Thyroid gland (tissue), 4 donors: ENCODE measurements around the gene PFN3. TPM values are rescaled to one million over a fixed set of nuclear protein-coding genes. Genes with fewer than 3 reads are reported as not detected.

Source experiments
- DNase-seq, 2 donors: peaks; one replicate each; pipeline ENCODE4 v3.0.0-alpha.2; 2019
- H3K27ac ChIP-seq, 3 donors: fragments of 200-600 bp; sonication (generic); 1 replicate in 2 of 3; 2 replicates in 1 of 3; pipeline ENCODE4 v1.5.1; 2016 to 2019; ENCODE audit warnings: mild to moderate bottlenecking in 1 of 3, moderate library complexity in 1 of 3
- H3K27me3 ChIP-seq: fragments of 200-600 bp; sonication (generic); one replicate; pipeline ENCODE4 v1.5.1; 2019
- H3K36me3 ChIP-seq, 2 donors: fragments of 200-600 bp; sonication (generic); one replicate each; pipeline ENCODE4 v1.5.1; 2016 to 2019
- H3K4me1 ChIP-seq, 2 donors: fragments of 200-600 bp; sonication (generic); one replicate each; pipeline ENCODE4 v1.5.1; 2017 to 2019
- H3K4me3 ChIP-seq, 3 donors: fragments of 200-600 bp; sonication (generic); replicated peaks in 1 of 3; 1 replicate in 2 of 3; 2 replicates in 1 of 3; pipeline ENCODE4 v1.5.1; 2016; ENCODE audit warnings: mild to moderate bottlenecking in 1 of 3
- H3K9me3 ChIP-seq: fragments of 200-600 bp; sonication (generic); one replicate; pipeline ENCODE4 v1.5.1; 2017
- POLR2A ChIP-seq, 2 donors: fragments of 450-650 bp; IDR thresholded peaks; one replicate each; pipeline ENCODE4 v1.6.1; 2017; ENCODE audit warnings: antibody characterized with exemption in 2 of 2, mild to moderate bottlenecking in 2 of 2, moderate library complexity in 1 of 2
- WGBS, 2 donors: methylation state at CpG; one replicate each; pipeline ENCODE4 v1.1.5; 2017; 5-methylcytosine and 5-hydroxymethylcytosine counted together
- intact Hi-C: fragments of 100-400 bp; cut with DNase I; formaldehyde crosslinking; loops from one replicate; pipeline ENCODE4 v1.15.1; 2023
- total RNA-seq, 4 donors: library from RNA; depleted of rRNA; stranded (reverse); fragments of >200 nt; gene quantifications; one replicate each; pipeline ENCODE4 v1.2.3, GENCODE V29; 2016
- TF ChIP-seq, protein P1 (sequence below), 6 experiments: fragments of 200-600 bp in 3 of 6; fragments of 450-650 bp in 3 of 6; sonication (generic) in 3 of 6; IDR thresholded peaks; one replicate each; pipeline ENCODE4 v1.5.1; 2016 to 2019; ENCODE audit warnings: antibody characterized with exemption in 6 of 6, mild to moderate bottlenecking in 2 of 6, inconsistent platforms in 1 of 6, moderate library complexity in 1 of 6

The PFN3 gene
- total RNA-seq, 4 donors from 2014 or later: not detected

- intact Hi-C loops: loop anchor here (5.0 kb wide), 1 partner anchor 48 kb away; no protein-coding TSS in a partner anchor
- Histone ChIP-seq H3K9me3 (no peaks in the 10 kb centered on the region), H3K27ac (no peak overlapping the region), H3K4me3 (peak overlapping the region in 2 of 3 donors; percentile 4 to 40), H3K36me3 (no peaks in the 10 kb centered on the region), H3K4me1 (peaks cover 24 to 37% of the 10 kb centered on the region in 2 donors), H3K27me3 (peaks cover 17% of the 10 kb centered on the region)
- peak; percentile 83 to 85 for DNase-seq
- 0 to 1% methylated on average over 16 to 32 of the region's 93 CpGs for WGBS, 2 donors
- TF ChIP-seq, protein P1, sequence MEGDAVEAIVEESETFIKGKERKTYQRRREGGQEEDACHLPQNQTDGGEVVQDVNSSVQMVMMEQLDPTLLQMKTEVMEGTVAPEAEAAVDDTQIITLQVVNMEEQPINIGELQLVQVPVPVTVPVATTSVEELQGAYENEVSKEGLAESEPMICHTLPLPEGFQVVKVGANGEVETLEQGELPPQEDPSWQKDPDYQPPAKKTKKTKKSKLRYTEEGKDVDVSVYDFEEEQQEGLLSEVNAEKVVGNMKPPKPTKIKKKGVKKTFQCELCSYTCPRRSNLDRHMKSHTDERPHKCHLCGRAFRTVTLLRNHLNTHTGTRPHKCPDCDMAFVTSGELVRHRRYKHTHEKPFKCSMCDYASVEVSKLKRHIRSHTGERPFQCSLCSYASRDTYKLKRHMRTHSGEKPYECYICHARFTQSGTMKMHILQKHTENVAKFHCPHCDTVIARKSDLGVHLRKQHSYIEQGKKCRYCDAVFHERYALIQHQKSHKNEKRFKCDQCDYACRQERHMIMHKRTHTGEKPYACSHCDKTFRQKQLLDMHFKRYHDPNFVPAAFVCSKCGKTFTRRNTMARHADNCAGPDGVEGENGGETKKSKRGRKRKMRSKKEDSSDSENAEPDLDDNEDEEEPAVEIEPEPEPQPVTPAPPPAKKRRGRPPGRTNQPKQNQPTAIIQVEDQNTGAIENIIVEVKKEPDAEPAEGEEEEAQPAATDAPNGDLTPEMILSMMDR (IDR thresholded peaks at IDR 0.05): peak; percentile 49 to 78 (median 66)
- peak in 1 of 2 donors; percentile 18 for TF ChIP-seq POLR2A (IDR thresholded peaks at IDR 0.05)
Measured at GRCh38 chr5:177403792-177404640, 3.6 kb upstream of the PFN3 start.

DNA sequence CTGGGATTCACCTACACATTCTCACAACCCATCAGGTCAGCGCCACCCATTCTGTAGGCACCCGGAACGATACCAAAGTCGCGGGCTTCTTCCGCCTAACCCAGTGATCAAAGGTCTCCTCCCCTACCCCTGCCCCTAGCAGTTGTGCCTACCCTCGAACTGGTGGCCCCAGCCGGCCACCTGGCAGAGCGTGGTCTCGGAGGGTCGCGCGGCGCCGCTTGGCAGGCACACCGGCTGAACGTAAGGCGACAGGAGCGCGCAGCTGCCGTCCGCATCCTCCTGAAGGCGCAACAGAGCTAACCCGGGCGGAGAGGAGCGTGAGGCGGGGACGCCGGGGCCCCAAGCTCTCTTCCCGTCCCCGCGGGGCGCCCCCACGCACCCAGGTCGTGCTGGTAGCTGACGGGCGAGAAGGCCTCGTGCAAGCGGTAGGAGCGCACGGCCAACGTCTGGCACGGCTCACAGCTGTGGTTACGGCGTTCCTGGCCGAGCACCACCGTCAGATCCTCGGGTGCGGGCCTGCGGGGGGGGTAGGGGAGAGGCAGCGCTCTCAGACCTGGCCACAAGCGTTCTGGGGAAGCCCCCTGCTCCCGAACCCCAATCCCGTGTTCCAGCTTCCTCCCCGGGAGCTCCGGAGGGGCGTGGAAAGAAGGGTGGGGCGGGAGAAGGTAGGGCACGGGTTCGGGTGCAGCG is 2.8 kb upstream of the PFN3 start:
- WGBS, 2 donors: 4 to 5% methylated on average over 9 to 38 of the region's 61 CpGs
- Histone ChIP-seq H3K9me3 (no peaks in the 10 kb centered on the region), H3K36me3 (no peaks in the 10 kb centered on the region), H3K27me3 (peaks cover 17% of the 10 kb centered on the region), H3K4me3 (peak overlapping the region in 1 of 3 donors; percentile 40), H3K4me1 (peaks cover 24 to 37% of the 10 kb centered on the region in 2 donors), H3K27ac (peak overlapping the region in 1 of 3 donors; percentile 1)
- TF ChIP-seq POLR2A (IDR thresholded peaks at IDR 0.05): no peak
- TF ChIP-seq, protein P1 (IDR thresholded peaks at IDR 0.05): no peak
- intact Hi-C loops: loop anchor here (5.0 kb wide), 1 partner anchor 49 kb away; no protein-coding TSS in a partner anchor
- no peak for DNase-seq

- peak; percentile 90 to 92 for DNase-seq
- Histone ChIP-seq H3K27ac (peak overlapping the region in 1 of 3 donors; percentile 1), H3K9me3 (no peaks in the 10 kb centered on the region), H3K36me3 (no peaks in the 10 kb centered on the region), H3K27me3 (peaks cover 17% of the 10 kb centered on the region), H3K4me1 (peaks cover 24 to 37% of the 10 kb centered on the region in 2 donors), H3K4me3 (peak overlapping the region in 1 of 3 donors; percentile 40)
- WGBS, 2 donors: 3 to 8% methylated on average over 19 to 30 of the region's 49 CpGs
- intact Hi-C loops: loop anchor here (5.0 kb wide), 1 partner anchor 50 kb away; no protein-coding TSS in a partner anchor
- TF ChIP-seq POLR2A (IDR thresholded peaks at IDR 0.05): no peak
- TF ChIP-seq, protein P1 (IDR thresholded peaks at IDR 0.05): peak in 4 of 6 experiments; percentile 47 to 53 (median 50)
Measured at GRCh38 chr5:177402271-177403043, 2.0 kb upstream of the PFN3 start.

GRCh38 chr5:177397875-177398390 is 2.5 kb downstream of the PFN3 start:
- peaks cover 7 to 19% of the 10 kb centered on the region in 2 donors for H3K4me1 ChIP-seq
- H3K4me3 ChIP-seq: no peak overlapping the region
- H3K27ac ChIP-seq: no peak overlapping the region
- no peak for DNase-seq
- H3K27me3 ChIP-seq: peaks cover 17% of the 10 kb centered on the region
- TF ChIP-seq, protein P1 (IDR thresholded peaks at IDR 0.05): no peak
- no peak for TF ChIP-seq POLR2A (IDR thresholded peaks at IDR 0.05)
- intact Hi-C loops: no loop called here
- 92% methylated on average over 14 to 15 of the region's 16 CpGs for WGBS, 2 donors
- H3K9me3 ChIP-seq: no peaks in the 10 kb centered on the region
- no peaks in the 10 kb centered on the region for H3K36me3 ChIP-seq
